ENCODE results near the gene SLC22A23. TPM values are rescaled to one million over a fixed set of nuclear protein-coding genes. Genes with fewer than 3 reads are reported as not detected.

The SLC22A23 gene
- total RNA-seq, 4 donors from 2014 or later: 7.1 to 9.6 (median 8.2) TPM

- no peaks in the 10 kb centered on the region for H3K27me3 ChIP-seq
- 95% methylated on average over 13 of the region's 13 CpGs for WGBS, 2 donors
These were observed 137.9 kb downstream of the SLC22A23 start for GRCh38 chr6:3318821-3319540.

GRCh38 chr6:3318226-3318625 is 138.6 kb downstream of the SLC22A23 start:
- Histone ChIP-seq H3K4me1 (no peaks in the 10 kb centered on the region), H3K27me3 (no peaks in the 10 kb centered on the region), H3K4me3 (no peak overlapping the region), H3K36me3 (peaks cover 0 to 8% (median 0%) of the 10 kb centered on the region in 3 donors), H3K27ac (no peak overlapping the region), H3K9me3 (no peaks in the 10 kb centered on the region)
- 78 to 88% methylated on average over 10 of the region's 10 CpGs for WGBS, 2 donors
- no peak for TF ChIP-seq CTCF (IDR thresholded peaks at IDR 0.05)
- no peak for TF ChIP-seq POLR2A (IDR thresholded peaks at IDR 0.05)
- TF ChIP-seq EP300 (IDR thresholded peaks at IDR 0.05): no peak
- DNase-seq (ENCODE audit: low spot score in 2 of 2): no peak

More at GRCh38 chr6:3318821-3319540, 137.9 kb downstream of the SLC22A23 start:
- no peak overlapping the region for H3K4me3 ChIP-seq
- DNase-seq (ENCODE audit: low spot score in 2 of 2): no peak
- peaks cover 0 to 6% (median 3%) of the 10 kb centered on the region in 4 donors for H3K4me1 ChIP-seq
- H3K9me3 ChIP-seq: no peaks in the 10 kb centered on the region
- peaks cover 0 to 8% (median 0%) of the 10 kb centered on the region in 3 donors for H3K36me3 ChIP-seq
- TF ChIP-seq CTCF (IDR thresholded peaks at IDR 0.05): no peak
- no peak for TF ChIP-seq EP300 (IDR thresholded peaks at IDR 0.05)
- no peak for TF ChIP-seq POLR2A (IDR thresholded peaks at IDR 0.05)
- no peak overlapping the region for H3K27ac ChIP-seq

GRCh38 chr6:3317741-3318211 is 139.1 kb downstream of the SLC22A23 start:
- DNase-seq (ENCODE audit: low spot score in 2 of 2): no peak
- H3K27me3 ChIP-seq: no peaks in the 10 kb centered on the region
- peaks cover 0 to 8% (median 0%) of the 10 kb centered on the region in 3 donors for H3K36me3 ChIP-seq
- no peak overlapping the region for H3K27ac ChIP-seq
- 82 to 84% methylated on average over 11 of the region's 11 CpGs for WGBS, 2 donors
- no peaks in the 10 kb centered on the region for H3K4me1 ChIP-seq
- no peak overlapping the region for H3K4me3 ChIP-seq
- no peak for TF ChIP-seq EP300 (IDR thresholded peaks at IDR 0.05)
- no peak for TF ChIP-seq CTCF (IDR thresholded peaks at IDR 0.05)
- TF ChIP-seq POLR2A (IDR thresholded peaks at IDR 0.05): no peak
- no peaks in the 10 kb centered on the region for H3K9me3 ChIP-seq

- Histone ChIP-seq H3K9me3 (no peaks in the 10 kb centered on the region), H3K36me3 (peaks cover 0 to 8% (median 0%) of the 10 kb centered on the region in 3 donors), H3K4me3 (no peak overlapping the region), H3K4me1 (no peaks in the 10 kb centered on the region), H3K27ac (no peak overlapping the region), H3K27me3 (no peaks in the 10 kb centered on the region)
- 88 to 95% methylated on average over 8 of the region's 8 CpGs for WGBS, 2 donors
- TF ChIP-seq CTCF (IDR thresholded peaks at IDR 0.05) (no peak), POLR2A (IDR thresholded peaks at IDR 0.05) (no peak), EP300 (IDR thresholded peaks at IDR 0.05) (no peak)
- no peak for DNase-seq (ENCODE audit: low spot score in 2 of 2)
These were observed 140.0 kb downstream of the SLC22A23 start for GRCh38 chr6:3316818-3317217.

DNA sequence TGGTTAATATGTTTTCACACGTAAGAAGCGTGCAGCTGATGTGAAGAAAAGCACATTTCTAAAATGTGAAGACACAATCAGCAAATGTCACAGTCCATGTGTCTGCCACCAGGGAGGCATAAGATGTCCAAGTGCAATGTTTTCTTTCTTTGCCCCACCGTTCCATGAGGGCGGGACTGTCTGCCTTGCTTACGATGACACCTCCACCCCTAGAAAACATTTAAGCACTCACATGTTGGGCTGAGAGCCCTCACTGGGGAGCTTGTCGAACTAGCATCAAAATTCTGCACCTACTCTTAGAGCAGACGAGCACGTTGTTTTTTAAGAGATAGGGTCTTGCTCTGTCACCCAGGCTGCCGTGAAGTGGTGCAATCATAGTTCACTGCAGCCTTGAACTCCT is 140.5 kb downstream of the SLC22A23 start:
- TF ChIP-seq CTCF (IDR thresholded peaks at IDR 0.05): no peak
- TF ChIP-seq POLR2A (IDR thresholded peaks at IDR 0.05): no peak
- TF ChIP-seq EP300 (IDR thresholded peaks at IDR 0.05): no peak
- H3K27me3 ChIP-seq: no peaks in the 10 kb centered on the region
- H3K4me1 ChIP-seq: no peaks in the 10 kb centered on the region
- no peak for DNase-seq (ENCODE audit: low spot score in 2 of 2)
- no peaks in the 10 kb centered on the region for H3K9me3 ChIP-seq
- peaks cover 0 to 8% (median 0%) of the 10 kb centered on the region in 3 donors for H3K36me3 ChIP-seq
- WGBS, 2 donors: 94 to 96% methylated on average over 9 of the region's 9 CpGs
- no peak overlapping the region for H3K27ac ChIP-seq
- no peak overlapping the region for H3K4me3 ChIP-seq
